AG09309 (cell line): ENCODE results near the gene KRTAP5-5.
"Not testable (repeated sequence)": the region's sequence is repeated elsewhere in the genome, so short reads cannot be mapped to it uniquely, and the experiment has no call there.

Experiments used
- DNase-seq: peaks from one replicate; pipeline ENCODE4 v3.0.0-alpha.2; 2010; ENCODE audit warnings: low read depth
- H3K4me3 ChIP-seq: 2 replicates; pipeline ENCODE4 v1.5.1; 2011; ENCODE audit warnings: mild to moderate bottlenecking, low read depth, low read length, moderate library complexity; ENCODE audit not compliant: control insufficient read depth
- TF ChIP-seq, protein P1 (sequence below): IDR thresholded peaks from 2 replicates; pipeline ENCODE4 v1.5.1; 2011; ENCODE audit warnings: mild to moderate bottlenecking, low read depth, low read length, inconsistent platforms; ENCODE audit not compliant: insufficient read depth, control insufficient read depth; ENCODE audit errors: missing control alignments

KRTAP5-5 gene

DNA sequence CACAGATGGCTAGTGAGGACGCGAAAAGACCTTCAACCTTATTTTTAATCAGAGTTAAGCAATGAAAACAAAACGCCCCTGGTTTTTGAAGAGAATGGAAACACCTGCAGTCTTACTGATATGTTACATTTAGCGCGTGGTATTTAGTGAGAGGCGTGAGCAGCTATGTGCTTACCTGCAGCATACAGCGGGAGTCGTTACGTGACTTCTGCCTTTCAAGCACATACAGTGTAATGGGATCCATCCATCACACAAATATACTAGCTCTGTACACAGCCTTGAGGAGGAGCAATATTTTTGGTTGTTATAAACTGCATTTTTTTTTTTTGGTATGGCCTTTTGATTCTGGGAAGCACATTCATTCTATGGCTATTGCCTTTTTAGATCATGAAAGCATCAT lies 36.9 kb upstream of the KRTAP5-5 start:
- TF ChIP-seq, protein P1, sequence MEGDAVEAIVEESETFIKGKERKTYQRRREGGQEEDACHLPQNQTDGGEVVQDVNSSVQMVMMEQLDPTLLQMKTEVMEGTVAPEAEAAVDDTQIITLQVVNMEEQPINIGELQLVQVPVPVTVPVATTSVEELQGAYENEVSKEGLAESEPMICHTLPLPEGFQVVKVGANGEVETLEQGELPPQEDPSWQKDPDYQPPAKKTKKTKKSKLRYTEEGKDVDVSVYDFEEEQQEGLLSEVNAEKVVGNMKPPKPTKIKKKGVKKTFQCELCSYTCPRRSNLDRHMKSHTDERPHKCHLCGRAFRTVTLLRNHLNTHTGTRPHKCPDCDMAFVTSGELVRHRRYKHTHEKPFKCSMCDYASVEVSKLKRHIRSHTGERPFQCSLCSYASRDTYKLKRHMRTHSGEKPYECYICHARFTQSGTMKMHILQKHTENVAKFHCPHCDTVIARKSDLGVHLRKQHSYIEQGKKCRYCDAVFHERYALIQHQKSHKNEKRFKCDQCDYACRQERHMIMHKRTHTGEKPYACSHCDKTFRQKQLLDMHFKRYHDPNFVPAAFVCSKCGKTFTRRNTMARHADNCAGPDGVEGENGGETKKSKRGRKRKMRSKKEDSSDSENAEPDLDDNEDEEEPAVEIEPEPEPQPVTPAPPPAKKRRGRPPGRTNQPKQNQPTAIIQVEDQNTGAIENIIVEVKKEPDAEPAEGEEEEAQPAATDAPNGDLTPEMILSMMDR = no peak
- DNase-seq = no peak

DNA sequence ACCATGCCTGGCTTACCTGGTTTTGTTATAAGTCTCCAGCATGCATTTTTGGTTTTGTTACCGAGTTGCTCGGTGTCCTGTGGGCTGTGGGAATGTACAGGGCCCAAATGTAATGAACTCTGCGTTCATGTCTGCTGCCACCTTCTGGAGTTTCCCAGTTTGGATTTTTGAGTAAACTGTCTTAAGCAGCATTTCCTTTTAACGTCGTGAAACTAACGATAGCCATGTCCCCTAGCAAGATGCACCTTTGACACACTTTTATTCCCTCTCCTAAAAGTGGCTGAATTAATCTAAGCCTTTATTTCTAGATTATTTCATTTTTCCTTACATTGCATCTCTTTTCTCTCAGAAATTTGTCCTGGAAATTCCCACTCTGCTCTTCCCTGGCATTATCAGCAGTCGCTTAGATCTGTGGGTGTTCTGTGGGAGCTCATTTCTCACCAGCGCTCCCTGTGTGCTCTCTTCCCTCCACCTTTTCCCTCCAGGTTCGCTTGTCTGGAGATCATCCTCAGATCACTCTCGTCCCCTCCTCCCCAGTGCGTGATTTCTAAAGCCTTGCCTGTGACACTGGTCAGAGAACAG lies 33.5 kb upstream of the KRTAP5-5 start:
- not testable (repeated sequence) for DNase-seq, H3K4me3 ChIP-seq

More for the DNA sequence above, 36.9 kb upstream of the KRTAP5-5 start:
- H3K4me3 ChIP-seq = no peak overlapping the region

DNA sequence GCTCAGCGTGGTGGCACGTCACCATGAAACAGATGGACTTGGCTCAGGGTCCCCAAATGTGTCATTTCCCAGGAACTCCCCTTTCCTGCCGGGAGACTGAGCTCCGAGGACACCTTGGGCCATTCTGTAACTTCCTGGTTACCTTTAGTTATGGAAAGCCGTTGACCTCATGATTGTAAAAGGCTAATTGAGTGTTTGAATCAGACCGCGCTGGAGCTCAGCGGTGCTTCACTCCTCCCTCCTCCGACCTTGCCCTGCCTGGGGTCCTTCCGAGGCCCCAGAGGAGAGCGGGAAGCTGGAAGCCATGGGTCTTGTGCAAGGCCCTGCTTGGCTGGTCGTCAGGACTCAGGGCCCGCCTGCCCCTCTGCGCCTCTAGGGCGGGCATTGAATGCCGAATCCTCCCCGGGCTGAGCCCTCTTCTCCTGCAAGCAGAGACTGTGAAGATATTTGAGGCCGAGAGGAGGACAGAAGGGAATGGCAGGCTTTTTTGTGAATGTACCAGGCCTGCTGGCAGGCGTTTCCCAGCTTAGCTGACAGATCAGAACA lies 32.9 kb upstream of the KRTAP5-5 start:
- not testable (repeated sequence) for DNase-seq, H3K4me3 ChIP-seq

DNA sequence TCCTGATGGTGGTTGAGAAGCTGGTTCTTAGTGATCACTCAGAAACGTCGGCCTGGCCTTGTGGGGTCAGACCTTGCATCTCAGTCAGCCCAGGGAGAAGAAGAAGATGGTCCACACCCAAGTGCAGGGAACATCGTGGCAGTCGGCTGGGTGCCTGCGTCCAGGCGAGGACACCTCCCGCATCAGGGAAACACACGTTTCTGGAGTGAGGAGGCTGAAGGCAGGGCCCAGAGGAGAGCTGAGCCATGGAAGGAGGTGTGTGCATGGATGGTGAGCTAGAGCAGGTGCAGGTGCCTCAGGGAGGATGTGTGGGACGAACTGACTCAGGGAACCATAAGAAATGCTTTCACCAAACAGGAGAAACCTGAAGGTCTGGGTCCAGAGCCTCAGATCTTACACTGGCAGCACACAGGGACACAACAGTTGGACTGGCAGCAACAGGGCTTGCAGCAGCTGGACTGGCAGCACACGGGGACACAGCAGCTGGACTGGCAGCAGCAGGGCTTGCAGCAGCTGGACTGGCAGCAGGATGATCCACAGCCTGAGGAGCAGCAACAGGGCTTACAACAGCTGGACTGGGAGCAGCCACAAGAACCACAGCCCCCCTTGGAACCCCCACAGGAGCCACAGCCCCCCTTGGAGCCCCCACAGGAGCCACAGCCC lies 32.1 kb upstream of the KRTAP5-5 start:
- H3K4me3 ChIP-seq = no peak overlapping the region
- DNase-seq = no peak
- TF ChIP-seq, protein P1 = no peak

DNA sequence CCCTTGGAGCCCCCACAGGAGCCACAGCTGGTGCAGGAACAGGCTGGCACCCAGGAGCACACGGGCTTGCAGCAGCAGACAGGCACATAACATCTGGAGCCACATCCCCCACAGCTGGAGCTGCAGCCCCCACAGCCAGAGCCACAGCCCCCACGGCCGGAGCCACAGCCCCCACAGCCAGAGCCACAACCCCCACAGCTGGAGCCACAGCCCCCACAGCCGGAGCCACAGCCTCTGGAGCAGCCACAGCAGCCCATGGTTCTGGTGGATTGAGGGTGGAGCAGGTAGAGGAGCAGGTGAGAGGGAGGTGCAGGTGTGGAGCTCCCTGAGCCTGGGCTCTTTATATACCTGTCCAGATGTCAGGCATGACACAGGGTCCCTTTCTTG lies 31.6 kb upstream of the KRTAP5-5 start, which contains the start of gene KRTAP5-2:
KRTAP5-2 (minus strand) TSS at position 301 of the 387 bp plus-strand sequence; CDS start at position 257, 44 bp downstream.
- DNase-seq = no peak
- TF ChIP-seq, protein P1 = no peak

DNA sequence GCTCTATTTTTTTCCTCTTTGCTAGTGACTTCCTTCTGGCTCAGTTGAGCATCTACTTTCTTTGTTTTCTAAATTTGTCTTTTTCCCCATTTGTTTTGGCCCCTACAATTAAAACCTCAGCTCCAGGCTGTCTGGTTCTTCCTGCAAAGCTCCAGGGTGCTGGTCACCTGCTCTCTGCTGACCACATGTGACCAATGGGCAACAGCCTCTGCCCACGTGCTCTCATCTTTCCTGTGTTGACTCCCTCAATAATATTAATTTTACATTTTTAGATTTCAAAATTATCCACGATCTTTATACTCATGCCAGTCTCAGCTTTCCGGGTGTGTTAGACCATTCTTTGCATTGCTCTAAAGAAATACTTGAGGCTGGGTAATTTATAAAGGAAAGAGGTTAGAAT lies 31.2 kb upstream of the KRTAP5-5 start:
- H3K4me3 ChIP-seq, DNase-seq: not testable (repeated sequence)

More for the DNA sequence above, 31.6 kb upstream of the KRTAP5-5 start, which contains the start of gene KRTAP5-2:
- H3K4me3 ChIP-seq = no peak within 1 kb of the TSS

DNA sequence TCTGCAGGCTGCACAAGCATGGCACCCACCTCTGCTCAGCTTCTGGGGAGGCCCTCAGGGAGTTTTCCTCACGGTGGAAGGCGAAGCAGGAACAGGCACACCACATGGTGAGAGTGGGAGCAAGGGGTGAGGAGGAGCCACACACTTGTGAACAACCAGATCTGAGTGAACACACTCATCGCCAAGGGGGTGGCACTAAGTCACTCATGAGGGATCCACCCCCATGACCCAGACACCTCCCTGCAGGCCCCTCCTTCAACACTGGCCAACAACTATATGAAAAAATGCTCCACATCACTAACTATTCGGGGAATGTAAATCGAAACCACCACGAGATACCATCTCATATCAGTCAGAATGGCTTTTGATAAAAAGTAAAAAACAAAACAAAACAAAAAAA lies 30.8 kb upstream of the KRTAP5-5 start:
- TF ChIP-seq, protein P1 = no peak
- H3K4me3 ChIP-seq = no peak overlapping the region
- DNase-seq = no peak

DNA sequence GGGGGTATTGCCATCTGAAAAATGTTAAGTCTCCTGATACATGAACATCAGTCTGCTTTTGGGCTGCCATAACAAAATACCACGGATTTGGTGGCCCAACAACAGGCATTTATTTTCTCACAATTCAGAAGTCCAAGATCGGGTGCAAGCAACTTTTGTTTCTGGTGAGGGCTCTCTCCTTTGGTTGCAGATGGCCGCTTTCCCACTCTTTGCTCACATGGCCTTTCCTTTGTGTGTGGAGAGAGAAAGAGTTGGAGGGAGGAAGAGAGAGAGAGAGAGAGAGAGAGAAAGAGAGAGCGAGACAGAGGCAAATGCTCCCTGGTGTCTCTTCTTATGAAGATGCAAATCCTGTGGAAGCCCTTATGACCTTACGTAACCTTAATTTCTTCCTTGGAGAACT lies 28.9 kb upstream of the KRTAP5-5 start:
- no peak overlapping the region for H3K4me3 ChIP-seq

DNA sequence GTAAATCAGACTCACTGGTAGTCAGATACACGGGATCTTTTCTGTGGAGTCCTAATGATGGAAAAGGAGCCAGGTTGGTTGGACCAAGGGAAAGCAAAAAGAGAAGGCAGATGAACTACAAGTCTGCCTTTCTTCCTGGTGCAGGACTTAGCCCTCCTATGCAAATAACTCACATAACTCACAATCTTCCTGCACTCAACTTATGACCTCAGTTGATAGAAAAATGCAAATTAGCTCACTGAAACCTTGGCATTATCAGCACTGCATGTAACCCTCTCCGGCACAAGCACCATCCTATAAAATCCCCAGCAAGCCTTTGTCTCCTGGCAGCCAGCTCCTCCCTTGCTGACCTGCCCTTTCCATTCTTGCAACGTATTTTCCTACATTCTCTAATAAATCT lies 27.9 kb upstream of the KRTAP5-5 start:
- not testable (repeated sequence) for H3K4me3 ChIP-seq, DNase-seq

More for the DNA sequence above, 28.9 kb upstream of the KRTAP5-5 start:
- DNase-seq = no peak
- TF ChIP-seq, protein P1 = no peak
